MCF 10A (cell line): ENCODE results near the gene SRRM1. TPM values are rescaled to one million over a fixed set of nuclear protein-coding genes. Genes with fewer than 3 reads are reported as not detected.

Experiments
- BruUV-seq: library from RNA; stranded (reverse); fragments of 400-500 nt; replicated peaks from 2 replicates; lab custom pipeline; 2021; lab: Mats Ljungman, UMichigan
- CTCF ChIA-PET: fragments of 300-600 bp; sonication (Branson Sonifier 250); formaldehyde crosslinking; extraction: SDS; loops from one replicate; lab custom pipeline; 2021; ENCODE audit warnings: antibody characterized with exemption, inconsistent platforms; lab: Yijun Ruan, JAX
- POLR2A ChIA-PET: fragments of 300-600, 350-650 bp; sonication (Branson Sonifier 250); formaldehyde crosslinking; extraction: SDS; loops from one replicate; lab custom pipeline; 2020; ENCODE audit warnings: antibody characterized with exemption, inconsistent platforms; lab: Yijun Ruan, JAX
- DNase-seq: peaks from one replicate; pipeline ENCODE4 v3.0.0-alpha.2; 2018; ENCODE audit not compliant: unreplicated experiment
- H3K27ac Mint-ChIP-seq: one replicate; pipeline ENCODE4 v1.8.0; 2022; ENCODE audit warnings: mild to moderate bottlenecking, low read depth, mixed read lengths; ENCODE audit not compliant: unreplicated experiment
- H3K27me3 Mint-ChIP-seq: one replicate; pipeline ENCODE4 v1.8.0; 2022; ENCODE audit warnings: mixed read lengths; ENCODE audit not compliant: insufficient read depth, unreplicated experiment
- H3K36me3 Mint-ChIP-seq: one replicate; pipeline ENCODE4 v1.8.0; 2022; ENCODE audit warnings: mild to moderate bottlenecking, moderate library complexity, mixed read lengths; ENCODE audit not compliant: insufficient read depth, unreplicated experiment
- H3K4me1 Mint-ChIP-seq: one replicate; pipeline ENCODE4 v1.8.0; 2022; ENCODE audit warnings: mixed read lengths; ENCODE audit not compliant: insufficient read depth, unreplicated experiment
- H3K4me3 Mint-ChIP-seq: one replicate; pipeline ENCODE4 v1.8.0; 2022; ENCODE audit warnings: mild to moderate bottlenecking, moderate library complexity, mixed read lengths; ENCODE audit not compliant: unreplicated experiment
- H3K9me3 Mint-ChIP-seq: one replicate; pipeline ENCODE4 v1.8.0; 2022; ENCODE audit warnings: mixed read lengths; ENCODE audit not compliant: unreplicated experiment
- CTCF ChIP-seq: fragments of 200-600 bp; IDR thresholded peaks from one replicate; pipeline ENCODE4 v1.8.0; 2022; ENCODE audit warnings: antibody characterized with exemption, mild to moderate bottlenecking; ENCODE audit not compliant: unreplicated experiment
- intact Hi-C: fragments of 100-400 bp; cut with micrococcal nuclease; formaldehyde crosslinking; loops from 2 replicates; pipeline ENCODE4 v1.14.1; 2022
- total RNA-seq: library from RNA; stranded (reverse); gene quantifications from 2 replicates; pipeline ENCODE4 v1.2.3, GENCODE V29; 2022

Gene SRRM1
- total RNA-seq, 1 experiment from 2014 or later = 154 TPM

DNA sequence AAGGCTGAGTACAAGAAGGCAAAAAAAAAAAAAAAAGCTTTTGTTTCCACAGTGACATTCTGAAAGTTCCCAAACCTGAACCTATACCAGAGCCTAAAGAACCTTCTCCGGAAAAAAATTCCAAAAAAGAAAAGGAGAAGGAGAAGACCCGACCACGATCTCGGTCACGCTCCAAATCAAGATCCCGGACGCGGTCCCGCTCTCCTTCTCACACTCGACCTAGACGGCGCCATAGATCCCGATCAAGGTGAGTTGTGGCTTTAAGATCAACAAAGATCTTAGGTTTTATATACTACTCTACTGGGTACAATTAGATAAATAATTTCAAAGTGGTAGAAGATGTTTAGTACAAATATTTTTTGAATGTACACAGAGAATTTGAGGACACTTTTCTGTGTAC lies 9.3 kb downstream of the SRRM1 start:
- H3K36me3 Mint-ChIP-seq = peaks cover 99% of the 10 kb centered on the region
- ChIA-PET CTCF (no interaction called here), POLR2A (no interaction called here)
- TF ChIP-seq CTCF = no peak
- peak overlapping the region; percentile 35 for H3K27ac Mint-ChIP-seq
- DNase-seq = no peak
- H3K4me1 Mint-ChIP-seq = peaks cover 10% of the 10 kb centered on the region
- no peaks in the 10 kb centered on the region for H3K27me3 Mint-ChIP-seq
- intact Hi-C loops = no loop called here
- H3K9me3 Mint-ChIP-seq = no peaks in the 10 kb centered on the region
- no TSS peak for BruUV-seq
- H3K4me3 Mint-ChIP-seq = no peak overlapping the region

DNA sequence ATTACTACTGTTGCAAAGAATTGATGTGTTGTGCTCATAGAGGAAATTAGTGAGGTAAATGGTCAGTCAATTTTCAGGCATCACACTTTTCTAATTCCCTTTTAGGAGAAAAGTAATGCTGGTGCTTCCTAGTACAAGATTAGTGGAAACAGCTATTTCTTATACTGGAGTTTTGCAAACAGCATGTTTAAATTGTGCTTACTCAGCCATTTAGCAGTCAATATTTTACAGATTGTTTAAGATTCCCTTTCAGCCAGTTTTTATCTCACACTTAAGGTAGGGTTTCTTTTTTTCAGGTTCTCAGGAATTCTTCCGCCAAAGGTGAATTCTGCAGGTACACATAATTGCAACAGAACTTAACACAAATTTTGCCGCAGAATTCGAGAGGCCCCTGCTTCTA lies 10.9 kb downstream of the SRRM1 start:
- no peak for TF ChIP-seq CTCF
- ChIA-PET POLR2A (interaction anchor here (0.6 to 2.1 kb wide), 4 partner anchors 10 to 48 kb away, joined by 3 to 13 read pairs (median 4); partner anchors contain the start of gene SRRM1), CTCF (interaction anchor here (0.6 to 2.5 kb wide), 5 partner anchors 34 to 551 kb away, joined by 3 to 6 read pairs (median 4); no protein-coding TSS in a partner anchor)
- Mint-ChIP-seq H3K36me3 (peaks cover 99% of the 10 kb centered on the region), H3K9me3 (no peaks in the 10 kb centered on the region), H3K4me1 (peaks cover 10% of the 10 kb centered on the region), H3K4me3 (no peak overlapping the region), H3K27ac (peak overlapping the region; percentile 22), H3K27me3 (no peaks in the 10 kb centered on the region)
- BruUV-seq = no TSS peak
- no peak for DNase-seq
- intact Hi-C loops = no loop called here

GRCh38 chr1:24656046-24656445 lies 12.9 kb downstream of the SRRM1 start:
- H3K9me3 Mint-ChIP-seq = no peaks in the 10 kb centered on the region
- no peaks in the 10 kb centered on the region for H3K27me3 Mint-ChIP-seq
- H3K36me3 Mint-ChIP-seq = peaks cover 99% of the 10 kb centered on the region
- peak overlapping the region; percentile 19 for H3K27ac Mint-ChIP-seq
- no peak overlapping the region for H3K4me3 Mint-ChIP-seq
- TF ChIP-seq CTCF = no peak
- ChIA-PET CTCF (interaction anchor here (0.6 to 2.5 kb wide), 4 partner anchors 32 to 174 kb away, joined by 3 to 6 read pairs (median 4); no protein-coding TSS in a partner anchor), POLR2A (interaction anchor here (1.3 kb wide), 1 partner anchor 8 kb away, joined by 3 read pairs; no protein-coding TSS in a partner anchor)
- intact Hi-C loops = no loop called here
- no TSS peak for BruUV-seq
- H3K4me1 Mint-ChIP-seq = peaks cover 14% of the 10 kb centered on the region
- DNase-seq = no peak

- Mint-ChIP-seq H3K27ac (no peak overlapping the region), H3K4me1 (peaks cover 14% of the 10 kb centered on the region), H3K9me3 (no peaks in the 10 kb centered on the region), H3K4me3 (no peak overlapping the region), H3K27me3 (no peaks in the 10 kb centered on the region), H3K36me3 (peaks cover 98% of the 10 kb centered on the region)
- DNase-seq = no peak
- BruUV-seq = no TSS peak
- intact Hi-C loops = no loop called here
- POLR2A ChIA-PET = interaction anchor here (0.6 to 0.7 kb wide), 2 partner anchors 166 to 1622 kb away, joined by 3 to 5 read pairs; no protein-coding TSS in a partner anchor
- no peak for TF ChIP-seq CTCF
- CTCF ChIA-PET = interaction anchor here (0.7 to 1.4 kb wide), 2 partner anchors 18 to 21 kb away, joined by 3 to 5 read pairs; no protein-coding TSS in a partner anchor
Measured at GRCh38 chr1:24657781-24658180, 14.7 kb downstream of the SRRM1 start.
